Metanephros (tissue), 1 donor: ENCODE results near the gene BHLHA15. TPM values are rescaled to one million over a fixed set of nuclear protein-coding genes. Genes with fewer than 3 reads are reported as not detected.

Experiments
- total RNA-seq: library from RNA; depleted of rRNA; stranded (reverse); fragments of >200 nt; gene quantifications from one replicate; pipeline ENCODE4 v1.2.3, GENCODE V29; 2014

BHLHA15 gene
- total RNA-seq, result 0.41 TPM

GRCh38 chr7:98211221-98211675 lies at the start of gene BHLHA15:
TSS of gene BHLHA15 (plus strand) at chr7:98211439. CDS start at chr7:98212310, 871 bp downstream.

GRCh38 chr7:98251601-98252424 lies 40.6 kb downstream of the BHLHA15 start, which contains the start of gene TECPR1:
TSS of gene TECPR1 (minus strand) at chr7:98252232. CDS start at chr7:98246146, 6,086 bp downstream.

Other genes with a start within 250 kb of the BHLHA15 start
- not detected for gene OCM2, start 221.2 kb upstream of the BHLHA15 start, total RNA-seq
- 19.1 TPM for gene LMTK2, start 104.6 kb upstream of the BHLHA15 start, total RNA-seq
- 21.8 TPM for gene TECPR1, start 40.8 kb downstream of the BHLHA15 start, total RNA-seq
- gene BRI3, start 70.2 kb downstream of the BHLHA15 start, total RNA-seq, result 55.6 TPM
- 4.4 TPM for gene BAIAP2L1, start 189.7 kb downstream of the BHLHA15 start, total RNA-seq